Sigmoid colon (tissue), 7 donors: ENCODE results near the gene NTF3. TPM values are rescaled to one million over a fixed set of nuclear protein-coding genes. Genes with fewer than 3 reads are reported as not detected.

Source experiments
- DNase-seq: peaks from one replicate; pipeline ENCODE4 v3.0.0-alpha.2; 2019
- H3K27ac ChIP-seq, 4 donors: fragments of 200-600 bp; sonication (generic); one replicate each; pipeline ENCODE4 v1.5.1; 2016 to 2019; ENCODE audit warnings: mild to moderate bottlenecking in 1 of 4
- H3K27me3 ChIP-seq, 3 donors: fragments of 200-600 bp; sonication (generic); one replicate each; pipeline ENCODE4 v1.5.1; 2019; ENCODE audit warnings: mild to moderate bottlenecking in 1 of 3
- H3K36me3 ChIP-seq, 4 donors: fragments of 200-600 bp; sonication (generic); one replicate each; pipeline ENCODE4 v1.5.1; 2016 to 2019
- H3K4me1 ChIP-seq, 4 donors: fragments of 200-600 bp; sonication (generic); one replicate each; pipeline ENCODE4 v1.5.1; 2017 to 2019
- H3K4me3 ChIP-seq, 4 donors: fragments of 200-600 bp; sonication (generic); one replicate each; pipeline ENCODE4 v1.5.1; 2017 to 2019; ENCODE audit warnings: mild to moderate bottlenecking in 2 of 4, moderate library complexity in 1 of 4
- H3K9me3 ChIP-seq, 4 donors: fragments of 200-600 bp in 3 of 4; sonication (generic) in 3 of 4; one replicate each; pipeline versions ENCODE4 v1.5.1 to v1.6.1; 2013 to 2019
- CTCF ChIP-seq, 4 experiments: fragments of 450-650 bp in 3 of 4; fragments of 200-600 bp in 1 of 4; IDR thresholded peaks; one replicate each; pipeline ENCODE4 v1.5.1; 2016 to 2019; ENCODE audit warnings: antibody characterized with exemption in 4 of 4, mild to moderate bottlenecking in 3 of 4, moderate library complexity in 2 of 4
- EP300 ChIP-seq, 4 donors: sonication (generic); formaldehyde crosslinking; IDR thresholded peaks; one replicate each; pipeline ENCODE4 v1.6.1; 2017; ENCODE audit warnings: antibody characterized with exemption in 4 of 4
- POLR2A ChIP-seq, 2 donors: fragments of 450-650 bp; IDR thresholded peaks; one replicate each; pipeline ENCODE4 v1.6.1; 2016; ENCODE audit warnings: antibody characterized with exemption in 2 of 2, mild to moderate bottlenecking in 2 of 2, moderate library complexity in 2 of 2
- POLR2AphosphoS5 ChIP-seq, 4 donors: sonication (generic); formaldehyde crosslinking; IDR thresholded peaks; one replicate each; pipeline ENCODE4 v1.6.1; 2017; ENCODE audit warnings: antibody characterized with exemption in 4 of 4
- WGBS, 2 donors: extraction: QIAGEN DNeasy Blood & Tissue Kit; methylation state at CpG; one replicate each; pipeline ENCODE4 v1.1.7; 2013; 5-methylcytosine and 5-hydroxymethylcytosine counted together
- intact Hi-C: fragments of 100-400 bp; cut with DNase I; formaldehyde crosslinking; loops from one replicate; pipeline ENCODE4 v1.15.1; 2023
- polyA plus RNA-seq, 3 donors: library from polyadenylated mRNA; stranded (reverse); fragments of 200-250 nt; gene quantifications; one replicate each; pipeline ENCODE4 v1.2.3, GENCODE V29; 2013
- total RNA-seq, 4 donors: library from RNA; depleted of rRNA; stranded (reverse); fragments of >200 nt; gene quantifications; one replicate each; pipeline ENCODE4 v1.1.0, GENCODE V29; 2016
- donor health status: healthy with polysubstance abuse.
- donor health status: Bipolar disorder and iron deficiency.
- donor health status: healthy.

The NTF3 gene
- total and polyA plus RNA-seq, 7 donors, result 0.71 to 1.8 (median 0.95) TPM; not detected in 2

GRCh38 chr12:5459051-5459782 lies 27.3 kb downstream of the NTF3 start:
- DNase-seq, result no peak
- intact Hi-C loops, result no loop called here
- Histone ChIP-seq H3K36me3 (no peaks in the 10 kb centered on the region), H3K4me3 (no peak overlapping the region), H3K9me3 (no peaks in the 10 kb centered on the region), H3K4me1 (peaks cover 0 to 8% (median 8%) of the 10 kb centered on the region in 4 donors), H3K27ac (no peak overlapping the region), H3K27me3 (peaks cover 0 to 10% (median 0%) of the 10 kb centered on the region in 3 donors)
- 83 to 86% methylated on average over 10 of the region's 10 CpGs for WGBS, 2 donors
- TF ChIP-seq POLR2A (IDR thresholded peaks at IDR 0.05) (no peak), EP300 (IDR thresholded peaks at IDR 0.05) (no peak), POLR2AphosphoS5 (IDR thresholded peaks at IDR 0.05) (no peak), CTCF (IDR thresholded peaks at IDR 0.05) (no peak)

- Histone ChIP-seq H3K36me3 (no peaks in the 10 kb centered on the region), H3K27me3 (peaks cover 0 to 10% (median 0%) of the 10 kb centered on the region in 3 donors), H3K9me3 (no peaks in the 10 kb centered on the region), H3K4me1 (peaks cover 0 to 8% (median 8%) of the 10 kb centered on the region in 4 donors), H3K27ac (no peak overlapping the region), H3K4me3 (no peak overlapping the region)
- intact Hi-C loops, result no loop called here
- WGBS, 2 donors, result 93 to 95% methylated on average over 2 of the region's 2 CpGs
- no peak for DNase-seq
- TF ChIP-seq POLR2AphosphoS5 (IDR thresholded peaks at IDR 0.05), result no peak
- no peak for TF ChIP-seq POLR2A (IDR thresholded peaks at IDR 0.05)
- TF ChIP-seq CTCF (IDR thresholded peaks at IDR 0.05), result no peak
- TF ChIP-seq EP300 (IDR thresholded peaks at IDR 0.05), result no peak
These were observed 28.9 kb downstream of the NTF3 start for GRCh38 chr12:5460817-5461216.

- Histone ChIP-seq H3K4me3 (no peak overlapping the region), H3K9me3 (no peaks in the 10 kb centered on the region), H3K4me1 (peaks cover 0 to 3% (median 1%) of the 10 kb centered on the region in 4 donors), H3K27me3 (peaks cover 0 to 1% (median 0%) of the 10 kb centered on the region in 3 donors), H3K27ac (no peak overlapping the region), H3K36me3 (no peaks in the 10 kb centered on the region)
- 96 to 100% methylated on average over 1 of the region's 1 CpG for WGBS, 2 donors
- TF ChIP-seq EP300 (IDR thresholded peaks at IDR 0.05) (no peak), CTCF (IDR thresholded peaks at IDR 0.05) (no peak), POLR2A (IDR thresholded peaks at IDR 0.05) (no peak), POLR2AphosphoS5 (IDR thresholded peaks at IDR 0.05) (no peak)
- intact Hi-C loops, result no loop called here
- no peak for DNase-seq
These were observed 30.1 kb downstream of the NTF3 start for GRCh38 chr12:5461966-5462365.

- Histone ChIP-seq H3K4me3 (no peak overlapping the region), H3K36me3 (no peaks in the 10 kb centered on the region), H3K4me1 (no peaks in the 10 kb centered on the region), H3K27me3 (no peaks in the 10 kb centered on the region), H3K27ac (no peak overlapping the region), H3K9me3 (no peaks in the 10 kb centered on the region)
- no peak for TF ChIP-seq EP300 (IDR thresholded peaks at IDR 0.05)
- TF ChIP-seq POLR2A (IDR thresholded peaks at IDR 0.05), result no peak
- TF ChIP-seq POLR2AphosphoS5 (IDR thresholded peaks at IDR 0.05), result no peak
- no peak for TF ChIP-seq CTCF (IDR thresholded peaks at IDR 0.05)
- intact Hi-C loops, result no loop called here
- no peak for DNase-seq
- 61 to 83% methylated on average over 2 of the region's 2 CpGs for WGBS, 2 donors
These were observed 32.2 kb downstream of the NTF3 start for GRCh38 chr12:5464096-5464495.
